NCI-H1436 (cell line): ENCODE data around the gene CSTF1.

Experiments
- DNase-seq: peaks from one replicate; lab custom pipeline; 2025; lab: John Stamatoyannopoulos, UW

The CSTF1 gene

DNA sequence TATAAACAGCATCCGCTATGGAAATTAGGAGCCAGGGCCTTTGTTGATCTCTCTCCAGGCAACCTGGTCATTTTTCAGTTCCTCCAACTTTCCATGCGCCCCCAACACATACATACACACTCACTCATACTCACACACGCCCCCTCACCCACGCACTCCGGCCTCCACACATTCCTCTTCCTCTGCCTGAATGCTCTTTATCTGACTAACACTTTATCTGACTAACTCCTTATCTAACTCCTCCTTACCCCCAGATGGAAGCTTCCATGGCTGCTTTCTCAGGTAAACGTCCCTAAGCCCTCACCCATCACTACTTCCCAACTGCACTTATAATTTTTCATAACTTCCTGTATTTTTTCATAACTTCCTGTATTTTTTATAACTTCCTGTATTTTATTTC lies 37.1 kb downstream of the CSTF1 start:
- no peak for DNase-seq

DNA sequence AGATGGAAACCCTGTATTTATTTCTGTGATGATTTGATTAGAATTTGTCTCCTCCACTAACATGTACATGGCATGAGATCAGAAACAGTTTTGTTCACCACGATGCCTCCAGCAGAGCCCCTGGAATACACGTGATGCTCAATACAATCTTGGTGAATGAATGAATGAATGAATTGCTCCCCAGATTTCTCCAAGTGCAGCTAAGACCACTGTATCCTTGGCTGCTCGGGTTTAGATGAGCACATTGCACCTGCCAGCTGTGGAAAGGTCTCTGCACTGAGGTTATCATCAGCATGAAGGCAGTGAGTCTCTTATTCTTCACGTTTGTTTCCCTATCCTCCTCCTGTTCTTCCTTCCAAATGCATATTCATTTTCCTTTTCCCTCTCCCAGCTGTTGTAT lies 37.5 kb downstream of the CSTF1 start:
- DNase-seq, result no peak

DNA sequence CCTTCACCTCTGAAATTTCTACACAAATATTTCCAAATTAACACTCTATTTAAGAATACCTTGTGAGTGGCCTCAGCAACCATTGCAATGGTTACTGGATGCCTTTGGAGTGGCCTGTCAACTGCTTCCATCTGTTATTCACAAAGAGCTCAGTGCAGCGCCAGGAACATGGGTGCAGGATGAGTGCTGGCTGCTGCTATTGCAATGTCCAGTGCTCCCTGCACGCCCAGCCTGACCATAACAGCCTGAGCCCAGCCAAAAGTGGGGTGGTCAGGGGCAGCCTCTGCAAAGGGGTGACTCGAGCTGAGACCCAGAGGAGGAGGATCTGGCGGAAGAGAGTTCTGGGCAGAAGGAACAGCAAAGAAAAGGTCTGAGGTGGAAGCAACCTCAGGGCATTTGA lies 38.0 kb downstream of the CSTF1 start:
- no peak for DNase-seq

DNA sequence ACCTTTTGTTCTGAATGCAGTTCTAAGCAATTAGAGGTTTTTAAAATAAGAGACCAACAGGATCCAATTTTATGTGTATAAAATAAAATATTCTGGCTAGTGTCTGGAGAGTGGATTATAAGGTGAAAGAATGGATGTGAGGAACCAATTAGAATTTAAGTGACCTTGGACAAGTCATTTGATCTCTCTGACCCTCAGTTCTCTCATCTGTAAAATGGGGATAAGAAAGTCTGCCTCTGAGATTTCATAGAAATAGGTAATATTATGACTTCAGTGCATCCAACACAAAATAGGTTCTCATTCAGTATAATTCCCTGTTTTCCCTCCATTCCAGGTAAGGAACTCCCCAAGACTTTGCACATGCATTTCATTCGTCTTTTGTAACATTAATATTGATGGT lies 38.5 kb downstream of the CSTF1 start:
- DNase-seq, result no peak

- no peak for DNase-seq
Measured at GRCh38 chr20:56431471-56431870, 39.0 kb downstream of the CSTF1 start.

DNA sequence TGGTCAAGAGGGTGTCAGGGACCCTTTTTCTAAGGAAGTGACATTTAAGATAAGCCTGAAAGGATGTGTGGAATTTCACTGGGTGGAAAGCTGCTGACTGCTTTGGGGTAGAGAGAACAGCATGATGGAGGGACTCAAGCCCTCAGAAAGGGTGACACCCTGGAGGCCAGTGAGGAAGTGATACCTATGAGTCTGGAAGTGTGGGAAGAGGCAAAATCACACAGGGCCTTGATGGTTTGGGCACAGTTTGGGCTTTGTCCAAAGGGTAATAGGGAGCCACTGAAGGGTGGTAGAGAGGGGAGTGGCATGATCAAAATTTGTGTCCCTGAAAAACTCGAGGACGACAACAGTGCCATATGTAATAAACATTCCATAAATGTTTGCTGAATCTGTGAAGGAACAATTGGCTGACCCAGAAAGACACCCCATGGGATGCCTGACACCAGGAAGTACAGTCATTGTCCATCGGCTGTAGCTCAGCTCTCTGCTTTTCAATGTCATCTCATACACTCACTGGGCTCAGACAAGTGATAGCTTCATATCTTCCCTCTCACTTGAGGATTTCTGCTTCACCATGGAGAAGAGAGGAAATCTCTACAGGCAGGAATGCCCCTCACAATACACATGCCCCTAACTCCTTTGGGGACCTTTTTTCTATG lies 40.9 kb downstream of the CSTF1 start:
- no peak for DNase-seq

GRCh38 chr20:56433880-56434255 lies 41.4 kb downstream of the CSTF1 start:
- DNase-seq, result no peak

- no peak for DNase-seq
Measured at GRCh38 chr20:56437196-56437960, 44.9 kb downstream of the CSTF1 start.

DNA sequence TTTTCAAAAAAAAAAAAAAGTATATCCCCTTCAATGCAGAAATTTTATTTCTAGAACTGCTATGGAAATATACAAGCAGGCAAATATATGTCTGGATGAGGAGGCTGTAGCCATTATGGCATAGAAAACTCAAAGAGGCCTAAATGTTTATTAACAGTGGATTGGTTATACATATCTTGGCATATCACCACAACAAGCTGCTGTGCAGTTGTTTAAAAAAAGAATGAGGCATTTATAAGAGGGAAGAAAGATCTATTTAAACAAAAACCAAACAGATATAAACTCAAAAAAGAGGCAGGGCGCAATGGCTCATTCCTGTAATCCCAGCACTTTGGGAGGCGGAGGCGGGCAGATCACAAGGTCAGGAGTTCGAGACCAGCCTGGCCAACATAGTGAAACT lies 45.8 kb downstream of the CSTF1 start:
- DNase-seq, result no peak

DNA sequence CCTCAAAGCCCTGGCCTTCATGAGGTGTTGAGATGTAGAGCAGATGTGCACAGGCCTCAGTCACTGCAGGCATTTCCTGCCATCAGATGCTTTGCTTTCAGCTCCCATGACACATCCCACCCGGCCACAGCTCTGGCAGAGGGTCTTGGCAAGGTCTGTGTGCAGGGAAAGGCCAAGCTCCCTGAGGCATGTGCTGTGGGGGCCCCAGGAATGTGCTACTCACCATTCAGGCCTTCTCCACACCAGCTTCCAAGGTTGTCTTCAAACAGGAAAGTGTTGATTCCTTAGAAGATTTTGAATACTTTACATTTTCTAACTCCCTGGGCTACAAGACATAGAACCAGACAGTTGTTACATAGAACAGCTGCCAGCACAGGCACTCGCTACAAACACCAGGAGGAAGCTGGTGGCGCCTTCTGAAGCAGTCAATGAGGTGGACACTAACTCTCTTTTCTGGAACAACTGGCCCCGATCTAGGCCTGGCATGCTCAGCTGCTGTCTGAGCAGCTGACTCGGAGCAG lies 47.4 kb downstream of the CSTF1 start:
- DNase-seq, result no peak

DNA sequence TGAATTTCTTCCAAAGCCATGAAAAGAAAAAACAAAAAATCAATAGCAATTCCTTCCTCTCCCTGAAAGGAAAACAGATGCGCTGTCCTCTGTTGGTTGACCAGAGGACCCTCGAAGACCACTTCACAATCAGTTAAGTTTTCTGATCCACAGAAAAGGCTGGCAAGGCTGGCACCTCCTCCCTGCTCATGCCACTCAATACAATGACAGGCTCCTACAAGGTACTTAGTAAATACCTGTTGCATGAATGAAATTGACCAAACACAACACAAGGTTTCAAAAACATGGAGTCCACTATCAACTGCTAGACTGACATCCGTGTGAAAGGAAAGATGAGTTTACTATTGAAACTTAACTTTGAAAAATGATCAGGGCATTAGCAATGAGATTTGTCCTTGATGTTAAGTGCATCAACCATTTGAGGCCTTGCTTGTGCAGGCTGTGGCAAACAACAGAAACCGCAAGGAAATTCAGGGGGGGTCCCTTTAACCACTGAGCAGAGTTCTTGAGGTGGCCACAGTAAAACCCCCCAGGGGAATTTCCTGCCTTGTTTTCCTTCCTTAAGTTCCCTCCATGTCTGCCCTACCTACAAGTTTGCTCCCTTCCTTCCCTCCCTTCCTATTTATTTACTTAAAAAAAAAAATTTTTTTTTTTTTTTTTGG lies 48.0 kb downstream of the CSTF1 start:
- no peak for DNase-seq

GRCh38 chr20:56442389-56443365 lies 50.2 kb downstream of the CSTF1 start:
- DNase-seq, result no peak

GRCh38 chr20:56443654-56444540 lies 51.5 kb downstream of the CSTF1 start:
- peak; percentile 42 for DNase-seq

DNA sequence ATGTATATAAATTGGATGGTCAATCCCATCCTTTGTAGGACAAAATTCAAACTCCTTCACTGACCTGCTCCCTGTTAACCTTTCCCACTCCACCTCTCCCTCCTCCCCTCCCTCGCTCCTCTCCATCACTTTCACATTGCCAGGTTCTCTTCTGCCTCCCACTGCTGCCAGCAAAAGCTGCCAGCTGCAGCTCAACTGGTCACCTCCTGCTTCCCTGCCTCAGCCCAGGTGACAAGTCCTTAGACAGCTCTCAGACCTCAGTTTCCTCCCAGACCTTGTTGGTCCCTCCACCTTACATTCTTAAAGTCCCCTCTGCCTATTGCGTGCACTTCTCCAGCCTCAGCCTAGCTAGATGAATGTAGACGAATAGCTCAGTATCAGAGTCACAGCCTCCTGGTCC lies 52.7 kb downstream of the CSTF1 start:
- DNase-seq, result no peak

GRCh38 chr20:56445540-56445939 lies 53.1 kb downstream of the CSTF1 start:
- DNase-seq, result no peak

GRCh38 chr20:56447227-56447626 lies 54.8 kb downstream of the CSTF1 start:
- DNase-seq, result no peak

DNA sequence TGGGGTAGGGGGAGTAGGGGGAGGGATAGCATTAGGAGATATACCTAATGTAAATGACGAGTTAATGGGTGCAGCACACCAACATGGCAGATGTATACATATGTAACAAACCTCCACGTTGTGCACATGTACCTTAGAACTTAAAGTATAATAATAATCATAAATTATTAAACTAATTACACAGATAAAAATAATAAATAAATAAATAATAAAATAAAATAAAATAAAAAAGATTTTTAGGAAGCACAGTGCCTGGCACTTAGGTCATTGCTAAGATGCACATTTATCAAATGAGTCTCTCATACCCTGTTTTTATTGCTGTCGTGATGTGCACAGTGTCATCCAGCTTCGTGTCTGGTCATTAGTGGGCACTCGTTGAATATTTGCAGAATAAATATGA lies 57.0 kb downstream of the CSTF1 start:
- no peak for DNase-seq

- DNase-seq, result no peak
Measured at GRCh38 chr20:56451056-56451765, 58.8 kb downstream of the CSTF1 start.

- no peak for DNase-seq
Measured at GRCh38 chr20:56453352-56453751, 60.9 kb downstream of the CSTF1 start.

GRCh38 chr20:56454754-56455153 lies 62.3 kb downstream of the CSTF1 start:
- DNase-seq, result no peak
